ENCODE results near the gene CYP46A1.

CYP46A1 gene

GRCh38 chr14:99701260-99701659, 17.2 kb downstream of the CYP46A1 start:
- DNase-seq (ENCODE audit: low spot score): no peak
- in situ Hi-C loops (cut with MboI; ENCODE audit: low pct_unique_long_range_greater_than_20kb, low sequenced_read_pairs, unreplicated experiment): loop anchor here (25.0 kb wide), 1 partner anchor 186 kb away; no protein-coding TSS in a partner anchor
- no peak for TF ChIP-seq CTCF (IDR thresholded peaks at IDR 0.05; ENCODE audit: extremely low read depth, insufficient read depth, missing control alignments)

- in situ Hi-C loops (cut with MboI; ENCODE audit: low pct_unique_long_range_greater_than_20kb, low sequenced_read_pairs, unreplicated experiment): loop anchor here (25.0 kb wide), 1 partner anchor 185 kb away; no protein-coding TSS in a partner anchor
- TF ChIP-seq CTCF (IDR thresholded peaks at IDR 0.05; ENCODE audit: extremely low read depth, insufficient read depth, missing control alignments): no peak
- no peak for DNase-seq (ENCODE audit: low spot score)
These were observed 18.0 kb downstream of the CYP46A1 start for GRCh38 chr14:99702115-99702514.

GRCh38 chr14:99703381-99703780, 19.3 kb downstream of the CYP46A1 start:
- no peak for DNase-seq (ENCODE audit: low spot score)
- TF ChIP-seq CTCF (IDR thresholded peaks at IDR 0.05; ENCODE audit: extremely low read depth, insufficient read depth, missing control alignments): no peak
- in situ Hi-C loops (cut with MboI; ENCODE audit: low pct_unique_long_range_greater_than_20kb, low sequenced_read_pairs, unreplicated experiment): loop anchor here (25.0 kb wide), 1 partner anchor 184 kb away; no protein-coding TSS in a partner anchor

- no peak for DNase-seq (ENCODE audit: low spot score)
- in situ Hi-C loops (cut with MboI; ENCODE audit: low pct_unique_long_range_greater_than_20kb, low sequenced_read_pairs, unreplicated experiment): loop anchor here (25.0 kb wide), 1 partner anchor 183 kb away; no protein-coding TSS in a partner anchor
- TF ChIP-seq CTCF (IDR thresholded peaks at IDR 0.05; ENCODE audit: extremely low read depth, insufficient read depth, missing control alignments): no peak
These were observed 19.9 kb downstream of the CYP46A1 start for GRCh38 chr14:99704037-99704436.

- in situ Hi-C loops (cut with MboI; ENCODE audit: low pct_unique_long_range_greater_than_20kb, low sequenced_read_pairs, unreplicated experiment): loop anchor here (25.0 kb wide), 1 partner anchor 181 kb away; no protein-coding TSS in a partner anchor
- TF ChIP-seq CTCF (IDR thresholded peaks at IDR 0.05; ENCODE audit: extremely low read depth, insufficient read depth, missing control alignments): no peak
- DNase-seq (ENCODE audit: low spot score): no peak
These were observed 22.2 kb downstream of the CYP46A1 start for GRCh38 chr14:99706107-99706900.

DNA sequence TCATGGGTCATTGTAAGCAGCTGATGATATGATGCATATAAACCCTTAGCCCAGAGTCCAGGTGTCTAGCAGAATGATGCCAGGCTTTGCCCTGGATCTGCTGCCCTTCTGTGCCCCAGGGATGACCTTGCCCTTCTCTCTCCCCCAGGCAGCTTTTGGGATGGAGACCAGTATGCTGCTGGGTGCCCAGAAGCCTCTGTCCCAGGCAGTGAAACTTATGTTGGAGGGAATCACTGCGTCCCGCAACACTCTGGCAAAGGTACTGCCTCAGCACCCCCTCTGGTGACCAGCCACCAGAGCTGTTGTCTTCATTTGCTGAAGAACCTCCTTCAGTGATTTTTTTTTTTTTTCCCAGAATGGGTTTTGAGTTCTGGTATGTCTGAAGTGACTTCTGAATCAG, 23.3 kb downstream of the CYP46A1 start:
- TF ChIP-seq CTCF (IDR thresholded peaks at IDR 0.05; ENCODE audit: extremely low read depth, insufficient read depth, missing control alignments): no peak
- DNase-seq (ENCODE audit: low spot score): no peak
- in situ Hi-C loops (cut with MboI; ENCODE audit: low pct_unique_long_range_greater_than_20kb, low sequenced_read_pairs, unreplicated experiment): loop anchor here (25.0 kb wide), 1 partner anchor 180 kb away; no protein-coding TSS in a partner anchor

Data from GM13977 (cell line).